GM19468 (cell line): Measurements from ENCODE around the gene ENAH.

ENCODE experiments used
- ATAC-seq: cut with Tn5 transposase; IDR thresholded peaks from one replicate; pipeline ENCODE4 v1.9.1; 2021; ENCODE audit warnings: mild to moderate bottlenecking, moderate library complexity, moderate number of reproducible peaks; ENCODE audit not compliant: unreplicated experiment; ENCODE audit errors: extremely low read depth

ENAH gene

GRCh38 chr1:225611537-225612223 lies 41.2 kb downstream of the ENAH start:
- no peak for ATAC-seq

- ATAC-seq: no peak
Observed at GRCh38 chr1:225610539-225610938, 42.4 kb downstream of the ENAH start.

- ATAC-seq: no peak
Observed at GRCh38 chr1:225608014-225608796, 44.7 kb downstream of the ENAH start.

GRCh38 chr1:225607355-225607754 lies 45.6 kb downstream of the ENAH start:
- ATAC-seq: no peak

GRCh38 chr1:225603538-225604354 lies 49.2 kb downstream of the ENAH start:
- no peak for ATAC-seq

- ATAC-seq: no peak
Observed at GRCh38 chr1:225602590-225603206, 50.2 kb downstream of the ENAH start.

- no peak for ATAC-seq
Observed at GRCh38 chr1:225601902-225602589, 50.9 kb downstream of the ENAH start.

- ATAC-seq: no peak
Observed at GRCh38 chr1:225598847-225599246, 54.1 kb downstream of the ENAH start.

- ATAC-seq: no peak
Observed at GRCh38 chr1:225597926-225598575, 54.9 kb downstream of the ENAH start.

GRCh38 chr1:225596736-225597135 lies 56.2 kb downstream of the ENAH start:
- no peak for ATAC-seq

GRCh38 chr1:225595974-225596551 lies 56.9 kb downstream of the ENAH start:
- no peak for ATAC-seq

- no peak for ATAC-seq
Observed at GRCh38 chr1:225595452-225595851, 57.5 kb downstream of the ENAH start.

- no peak for ATAC-seq
Observed at GRCh38 chr1:225593414-225593813, 59.5 kb downstream of the ENAH start.

GRCh38 chr1:225592362-225593025 lies 60.4 kb downstream of the ENAH start:
- ATAC-seq: no peak

GRCh38 chr1:225587310-225587709 lies 65.6 kb downstream of the ENAH start:
- no peak for ATAC-seq

- ATAC-seq: no peak
Observed at GRCh38 chr1:225581186-225581585, 71.7 kb downstream of the ENAH start.

- ATAC-seq: no peak
Observed at GRCh38 chr1:225580238-225581099, 72.5 kb downstream of the ENAH start.
